SU-DHL-6 (cell line): ENCODE data around the gene ENDOU.

Experiments used
- H2AFZ ChIP-seq: fragments of 200-600 bp; sonication (generic); 2 replicates; pipeline ENCODE4 v1.6.1; 2014; ENCODE audit warnings: low read depth, mild to moderate bottlenecking, moderate library complexity, mixed read lengths, antibody characterized with exemption, low read length; ENCODE audit not compliant: severe bottlenecking
- H3F3A ChIP-seq: fragments of 200-600 bp; shearing (Covaris generic); 2 replicates; pipeline ENCODE4 v1.6.0; 2016; ENCODE audit warnings: antibody characterized with exemption, mild to moderate bottlenecking; ENCODE audit not compliant: insufficient read depth
- H3K27ac ChIP-seq: fragments of 200-600 bp; sonication (generic); 2 replicates; pipeline ENCODE4 v1.5.1; 2016; ENCODE audit warnings: low read depth, mild to moderate bottlenecking, low read length, moderate library complexity, mixed read lengths
- H3K27me3 ChIP-seq: fragments of 200-600 bp; sonication (generic), shearing (Covaris generic); 2 replicates; pipeline ENCODE4 v1.6.0; 2014; ENCODE audit warnings: mild to moderate bottlenecking, low read length
- H3K36me3 ChIP-seq: fragments of 200-600 bp; sonication (generic); 2 replicates; pipeline ENCODE4 v1.6.1; 2014; ENCODE audit warnings: mild to moderate bottlenecking, low read length, mixed read lengths
- H3K4me2 ChIP-seq: fragments of 300-600, 200-600 bp; shearing (Covaris generic), sonication (generic); 2 replicates; pipeline ENCODE4 v1.6.0; 2014; ENCODE audit warnings: low read length, low read depth, mild to moderate bottlenecking; ENCODE audit not compliant: poor library complexity, severe bottlenecking
- H3K4me3 ChIP-seq: fragments of 200-600 bp; sonication (generic); 2 replicates; pipeline ENCODE4 v1.5.1; 2014; ENCODE audit warnings: antibody characterized with exemption, low read length, mild to moderate bottlenecking, mixed read lengths; ENCODE audit not compliant: insufficient read depth, poor library complexity, severe bottlenecking
- H3K79me2 ChIP-seq: fragments of 200-600 bp; sonication (generic); 2 replicates; pipeline ENCODE4 v1.6.1; 2014; ENCODE audit warnings: mild to moderate bottlenecking, low read length, moderate library complexity; ENCODE audit not compliant: insufficient read depth
- H3K9ac ChIP-seq: fragments of 200-600 bp; sonication (generic); 2 replicates; pipeline ENCODE4 v1.7.0; 2014; ENCODE audit warnings: mild to moderate bottlenecking, low read length
- H3K9me2 ChIP-seq: fragments of 200-600 bp; sonication (generic); replicated peaks from 2 replicates; pipeline ENCODE4 v1.6.1; 2014; ENCODE audit warnings: low read length; ENCODE audit not compliant: insufficient read depth
- H3K9me3 ChIP-seq: fragments of 200-600 bp; sonication (generic); 2 replicates; pipeline ENCODE4 v1.6.1; 2014; ENCODE audit warnings: low read length, mixed read lengths; ENCODE audit not compliant: insufficient read depth
- H4K20me1 ChIP-seq: fragments of 200-600 bp; sonication (generic); 2 replicates; pipeline ENCODE4 v1.6.1; 2014; ENCODE audit warnings: low read depth, mild to moderate bottlenecking, antibody characterized with exemption, low read length, moderate library complexity, mixed read lengths
- CTCF ChIP-seq: fragments of 200-600 bp; sonication (generic); IDR thresholded peaks from one replicate; pipeline ENCODE4 v1.5.1; 2017; ENCODE audit warnings: antibody characterized with exemption, mild to moderate bottlenecking, low read length, moderate library complexity; ENCODE audit not compliant: insufficient read depth, poor library complexity, severe bottlenecking
- EZH2phosphoT487 ChIP-seq: fragments of 200-600 bp; sonication (generic), shearing (Covaris generic); conservative IDR thresholded peaks from 2 replicates; pipeline ENCODE4 v1.6.1; 2018; ENCODE audit warnings: mild to moderate bottlenecking, antibody characterized with exemption, low read length, moderate library complexity, mixed read lengths

Gene ENDOU

GRCh38 chr12:47725091-47725772, at the start of gene ENDOU:
TSS of gene ENDOU (minus strand) at chr12:47725490. CDS start at chr12:47725413, 77 bp downstream.
- Histone ChIP-seq H3K79me2 (no peaks in the 10 kb centered on the region), H3K27ac (no peak within 1 kb of the TSS)

GRCh38 chr12:47774663-47775062, 49.4 kb upstream of the ENDOU start:
- Histone ChIP-seq H3K9me2 (no peaks in the 10 kb centered on the region), H3K36me3 (no peaks in the 10 kb centered on the region), H3K9ac (no peak overlapping the region), H3K9me3 (no peaks in the 10 kb centered on the region), H3K79me2 (no peaks in the 10 kb centered on the region), H3K4me2 (no peak overlapping the region), H3K4me3 (no peak overlapping the region), H2AFZ (no peak overlapping the region), H3F3A (0 out of 2 replicates have a peak, but pooled peaks cover 1% of the 10 kb centered on the region), H3K27me3 (no peaks in the 10 kb centered on the region), H4K20me1 (no peaks in the 10 kb centered on the region), H3K27ac (no peak overlapping the region)
- TF ChIP-seq CTCF (no peak), EZH2phosphoT487 (no peak)

More at GRCh38 chr12:47725091-47725772, at the start of gene ENDOU:
- Histone ChIP-seq H3K9ac (no peak within 1 kb of the TSS), H3K36me3 (no peaks in the 10 kb centered on the region), H3K9me3 (no peaks in the 10 kb centered on the region), H4K20me1 (no peaks in the 10 kb centered on the region), H3K27me3 (no peaks in the 10 kb centered on the region), H3K4me3 (no peak within 1 kb of the TSS), H3F3A (no peaks in the 10 kb centered on the region), H2AFZ (no peak within 1 kb of the TSS), H3K9me2 (no peaks in the 10 kb centered on the region), H3K4me2 (no peak within 1 kb of the TSS)
- no peak for TF ChIP-seq CTCF
- TF ChIP-seq EZH2phosphoT487, result no peak

- Histone ChIP-seq H3F3A (no peaks in the 10 kb centered on the region), H3K36me3 (no peaks in the 10 kb centered on the region), H2AFZ (peak overlapping the region; percentile 94), H3K27ac (no peak overlapping the region), H3K4me3 (peak overlapping the region; percentile 86), H3K27me3 (no peaks in the 10 kb centered on the region), H3K9me3 (no peaks in the 10 kb centered on the region), H4K20me1 (no peaks in the 10 kb centered on the region), H3K9ac (peak overlapping the region; percentile 77), H3K4me2 (peak overlapping the region; percentile 59), H3K9me2 (no peaks in the 10 kb centered on the region), H3K79me2 (no peaks in the 10 kb centered on the region)
- TF ChIP-seq CTCF (peak; percentile 6), EZH2phosphoT487 (no peak)
Measured at GRCh38 chr12:47773858-47774580, 48.7 kb upstream of the ENDOU start.
